GM18517 (cell line): ENCODE measurements around the gene TLE1.

Experiments
- ATAC-seq: cut with Tn5 transposase; IDR thresholded peaks from one replicate; pipeline ENCODE4 v1.9.1; 2021; ENCODE audit warnings: mild to moderate bottlenecking, moderate library complexity; ENCODE audit not compliant: unreplicated experiment

Gene TLE1

DNA sequence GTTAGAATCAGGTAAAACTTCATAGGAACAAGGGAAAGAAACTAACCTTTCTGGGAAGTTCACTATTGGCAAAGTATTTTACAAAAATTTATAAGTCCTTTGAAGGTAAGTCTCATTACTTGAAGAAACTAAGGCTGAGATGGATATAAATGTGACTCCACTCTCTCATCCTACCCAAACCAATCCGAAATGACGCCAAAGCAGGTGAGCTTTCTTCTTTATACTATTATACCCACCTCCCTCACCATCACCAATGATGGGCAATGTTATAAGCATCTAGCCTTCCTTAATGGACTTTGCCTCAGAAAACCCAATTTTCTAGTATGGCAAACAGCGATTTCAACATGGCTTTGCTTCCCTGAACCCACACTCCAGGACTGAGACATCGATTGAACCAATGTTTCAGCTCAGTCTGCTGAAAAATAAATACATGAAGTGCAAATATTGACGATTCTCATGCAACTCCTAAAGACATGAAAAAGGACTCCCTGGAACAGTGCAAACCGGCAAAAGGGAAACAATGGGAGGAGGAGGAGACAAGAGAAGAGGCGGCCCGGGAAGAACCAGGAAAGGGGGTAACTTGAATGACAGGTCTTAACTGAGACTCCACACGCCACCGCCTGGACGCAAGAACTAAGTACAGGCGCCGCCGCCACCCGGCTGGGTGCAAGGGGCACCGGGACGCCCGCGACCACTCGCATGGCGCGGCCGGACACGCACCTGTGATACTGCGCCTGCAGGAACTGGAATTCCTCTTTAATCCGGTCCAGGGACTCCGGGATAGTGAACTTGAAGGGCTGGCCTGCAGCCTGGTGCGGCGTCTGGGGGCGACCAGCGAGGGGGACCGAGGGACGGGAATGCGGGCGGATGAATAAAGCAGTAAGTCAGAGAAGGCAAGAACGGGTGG lies 2.5 kb downstream of the TLE1 start:
- ATAC-seq, result no peak

- ATAC-seq, result no peak
Measured at GRCh38 chr9:81685763-81686613, 3.4 kb downstream of the TLE1 start.

DNA sequence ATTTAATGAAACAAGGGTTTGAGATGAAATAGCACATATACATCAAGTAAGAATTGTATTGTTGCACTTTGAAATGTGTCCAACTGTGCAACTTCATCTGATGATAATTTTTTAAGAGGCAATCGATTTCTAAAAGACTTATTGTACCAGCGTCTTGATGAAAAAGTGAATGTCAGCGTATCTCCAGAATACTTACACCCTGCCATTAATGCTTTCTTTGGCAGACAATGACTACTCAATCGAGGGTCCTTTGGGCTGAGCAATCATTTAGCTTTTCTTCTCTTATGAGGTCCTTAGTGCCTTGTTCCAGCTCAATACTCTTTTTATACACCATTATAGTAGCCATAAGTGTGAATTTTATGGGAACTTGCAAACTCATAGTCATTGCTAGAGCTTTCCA lies 4.7 kb downstream of the TLE1 start:
- no peak for ATAC-seq

DNA sequence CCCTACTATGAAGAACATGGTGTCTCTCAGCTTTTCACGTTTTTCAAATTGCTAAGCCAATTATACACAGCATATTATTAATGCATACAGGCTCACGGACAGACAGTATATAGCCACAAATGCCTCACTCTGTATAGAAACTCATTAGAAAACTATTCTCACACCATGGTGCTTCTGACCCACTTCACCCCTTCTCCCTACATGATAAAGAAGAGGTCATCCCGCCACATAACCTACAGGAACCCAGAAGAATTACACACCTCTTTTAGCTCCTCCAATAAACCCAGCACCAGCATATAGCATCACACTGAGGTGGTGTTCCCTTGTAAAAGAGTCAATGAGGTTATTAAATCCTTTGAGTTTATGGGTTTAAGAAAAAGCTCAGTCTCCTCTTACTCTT lies 5.6 kb downstream of the TLE1 start:
- ATAC-seq, result no peak

DNA sequence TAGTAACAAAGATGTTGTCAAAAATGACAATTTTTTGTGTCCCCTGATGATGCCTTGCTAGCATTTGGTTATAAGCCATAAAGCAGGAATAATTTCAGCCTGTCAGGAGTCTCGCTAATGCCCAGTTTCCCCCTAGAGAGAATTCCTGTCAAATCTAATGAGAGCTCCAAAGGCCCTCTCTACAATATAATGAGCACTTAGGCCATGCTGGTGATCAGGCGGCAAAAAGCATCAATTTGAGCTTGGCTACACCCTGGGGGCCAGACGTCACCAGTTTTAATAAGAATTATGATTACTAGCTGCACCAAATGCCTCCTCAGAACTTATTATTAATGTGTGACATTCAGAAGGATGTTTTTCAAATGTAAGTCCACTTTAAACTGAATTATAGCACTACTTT lies 6.1 kb downstream of the TLE1 start:
- ATAC-seq, result no peak

DNA sequence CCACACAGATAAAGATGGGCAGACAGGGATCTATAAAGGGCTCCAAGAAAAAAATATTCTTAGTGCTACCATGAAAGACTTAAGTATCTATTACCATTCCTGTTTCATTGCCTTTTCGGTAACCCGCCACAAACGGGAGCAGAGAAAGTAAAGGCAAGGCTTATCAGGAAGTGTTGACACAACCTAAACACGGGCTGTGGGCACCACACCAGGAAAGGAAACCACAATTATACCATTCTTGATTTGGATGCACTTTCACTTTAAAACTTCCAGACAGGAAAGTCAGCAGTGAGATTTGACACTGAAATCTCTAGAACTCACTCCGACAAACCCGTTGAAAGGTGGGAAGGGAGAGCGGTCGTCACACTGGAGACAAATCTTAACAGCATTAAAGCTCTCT lies 6.5 kb downstream of the TLE1 start:
- ATAC-seq, result no peak

DNA sequence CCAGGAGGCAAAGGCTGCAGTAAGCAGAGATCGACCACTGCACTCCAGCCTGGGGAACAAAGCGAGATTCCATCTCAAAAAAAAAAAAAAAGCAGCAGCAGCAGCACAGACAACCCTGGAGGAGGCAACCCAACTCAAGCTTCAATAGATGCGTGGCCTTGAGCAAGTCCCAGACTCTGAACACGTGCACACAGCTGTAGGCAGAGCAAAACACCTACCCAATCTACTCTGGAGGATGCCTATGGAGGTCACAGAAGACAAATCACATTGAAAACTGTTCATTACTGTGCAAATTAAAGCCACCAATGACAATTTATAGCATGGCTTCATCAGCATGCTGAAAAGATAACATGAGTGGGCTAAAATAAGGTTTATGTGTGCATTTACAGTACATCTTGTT lies 7.2 kb downstream of the TLE1 start:
- ATAC-seq, result no peak

- ATAC-seq, result no peak
Measured at GRCh38 chr9:81680506-81680905, 8.8 kb downstream of the TLE1 start.

- ATAC-seq, result no peak
Measured at GRCh38 chr9:81680006-81680405, 9.3 kb downstream of the TLE1 start.

DNA sequence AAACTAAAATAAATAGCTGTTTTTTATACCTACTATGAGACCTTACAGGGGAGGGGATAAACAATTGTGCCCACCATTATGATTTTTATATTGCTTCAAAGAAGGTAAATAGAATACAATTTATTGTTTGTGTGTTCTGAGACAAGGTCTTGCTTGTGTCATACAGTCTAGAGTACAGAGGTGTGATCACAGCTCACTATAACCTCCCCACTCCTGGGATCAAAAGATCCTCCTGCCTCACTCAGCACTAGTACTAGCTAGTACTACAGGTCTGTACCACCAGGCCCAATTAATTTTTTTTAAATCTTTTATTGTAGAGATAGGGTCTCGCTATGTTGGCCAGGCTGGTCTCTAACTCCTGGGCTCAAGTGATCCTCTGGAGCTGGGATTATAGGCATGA lies 11.3 kb downstream of the TLE1 start:
- ATAC-seq, result no peak

DNA sequence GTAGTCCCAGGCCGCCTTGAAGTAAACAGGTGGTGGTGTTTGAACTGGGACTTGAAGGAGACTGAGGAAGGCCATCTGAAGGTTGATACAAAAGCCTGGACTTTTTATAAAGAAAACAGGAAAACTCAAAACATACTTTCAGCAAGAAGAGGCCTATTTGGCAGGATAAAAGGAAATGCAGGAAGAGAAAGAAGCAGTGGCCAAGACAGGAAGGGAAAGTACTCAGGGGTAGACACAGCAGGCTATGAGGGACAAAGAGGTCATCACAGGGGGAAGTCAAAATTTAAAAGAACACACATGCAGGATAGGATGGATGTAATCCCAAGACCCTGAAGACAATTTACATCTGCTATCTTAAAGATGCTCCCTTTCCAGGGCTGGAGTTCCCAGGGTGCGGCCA lies 13.0 kb downstream of the TLE1 start:
- ATAC-seq, result no peak

DNA sequence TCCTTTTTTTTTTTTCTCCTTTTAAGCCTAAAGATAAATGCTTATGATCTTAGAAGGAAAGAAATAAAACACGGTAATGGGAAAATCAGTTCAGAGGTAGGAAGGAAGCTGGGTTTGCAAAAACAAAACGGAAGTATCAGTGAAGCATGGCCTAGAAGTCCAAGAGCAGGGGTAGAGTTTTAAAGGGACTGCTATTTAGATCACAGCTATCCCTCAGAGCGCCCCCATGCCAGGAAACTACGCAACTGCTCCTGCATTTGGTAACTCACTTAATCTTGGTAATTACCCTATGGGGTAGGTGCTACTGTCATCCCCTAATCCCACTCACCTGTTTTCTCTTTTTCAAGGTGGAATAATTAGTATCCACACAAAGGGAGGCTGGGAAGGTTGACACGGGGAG lies 16.0 kb downstream of the TLE1 start:
- ATAC-seq, result no peak

DNA sequence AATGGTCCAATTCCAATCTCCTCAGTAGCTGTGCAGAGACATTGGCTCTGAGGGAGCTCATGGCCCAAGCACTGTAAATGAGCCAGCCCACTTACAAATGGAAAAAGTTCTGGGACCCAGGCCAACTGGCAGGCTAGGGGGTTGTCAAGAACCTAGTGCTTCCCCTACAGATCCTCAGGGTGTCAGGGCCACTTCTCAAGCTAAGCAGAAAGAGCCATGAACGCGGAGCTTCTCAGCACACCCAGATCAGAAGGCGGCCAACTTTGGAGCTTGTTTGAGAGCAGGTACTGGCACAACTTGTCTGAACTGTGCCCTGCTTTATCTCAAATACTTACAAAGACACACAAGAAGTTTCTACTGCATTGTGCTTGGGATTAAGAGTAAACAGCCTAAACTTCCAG lies 17.5 kb downstream of the TLE1 start:
- ATAC-seq, result no peak

GRCh38 chr9:81669866-81670265 lies 19.5 kb downstream of the TLE1 start:
- no peak for ATAC-seq

GRCh38 chr9:81669041-81669651 lies 20.2 kb downstream of the TLE1 start:
- no peak for ATAC-seq

GRCh38 chr9:81666123-81666522 lies 23.2 kb downstream of the TLE1 start:
- ATAC-seq, result no peak

GRCh38 chr9:81665322-81665871 lies 23.9 kb downstream of the TLE1 start:
- no peak for ATAC-seq

- no peak for ATAC-seq
Measured at GRCh38 chr9:81664638-81665222, 24.6 kb downstream of the TLE1 start.

GRCh38 chr9:81661339-81661738 lies 28.0 kb downstream of the TLE1 start:
- no peak for ATAC-seq

DNA sequence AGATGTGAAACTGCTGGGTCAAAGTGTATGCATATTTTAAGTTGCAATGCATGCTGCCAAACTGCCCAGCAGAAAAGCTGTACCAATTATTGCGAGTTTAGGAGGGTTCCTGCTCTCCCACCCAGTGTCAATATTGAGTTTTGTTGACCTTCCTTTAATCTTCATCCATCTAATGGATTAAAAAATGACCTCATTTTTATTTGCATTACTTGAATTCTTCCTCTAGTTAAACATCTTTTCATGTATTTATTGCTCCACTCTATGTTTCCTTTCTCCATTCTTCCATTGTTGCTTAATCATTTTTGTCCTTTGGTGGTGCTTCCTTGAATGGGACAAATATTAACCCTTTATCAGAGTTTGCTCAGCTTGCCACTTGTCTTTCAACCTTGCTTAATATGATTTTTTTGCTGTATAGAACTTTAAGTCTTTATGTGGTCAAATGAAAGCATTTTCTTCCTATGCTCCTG lies 32.4 kb downstream of the TLE1 start:
- ATAC-seq, result no peak

DNA sequence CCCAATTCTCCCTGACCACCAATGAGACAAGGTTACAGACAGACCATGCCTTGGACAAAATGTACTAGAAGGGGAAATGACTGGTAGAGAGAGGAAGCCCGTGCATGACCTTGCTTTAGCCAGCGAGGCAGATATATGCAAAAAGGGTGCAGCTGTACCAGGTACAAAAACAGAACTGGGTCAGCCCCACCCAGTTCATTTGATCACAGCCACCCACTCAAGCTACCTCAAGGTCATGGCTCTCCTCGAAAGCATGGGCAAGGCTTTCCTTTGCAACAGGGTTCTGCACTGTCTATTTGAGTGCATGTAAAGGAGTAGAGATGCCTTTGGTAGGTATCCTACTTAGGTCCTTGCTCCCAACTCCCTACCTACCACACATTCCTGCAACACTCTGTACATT lies 33.3 kb downstream of the TLE1 start:
- ATAC-seq, result peak; percentile 93
